GM18907 (cell line): ENCODE measurements around the gene FN3KRP.
"Not testable (repeated sequence)": the region's sequence is repeated elsewhere in the genome, so short reads cannot be mapped to it uniquely, and the experiment has no call there.

Source experiments
- ATAC-seq: cut with Tn5 transposase; IDR thresholded peaks from one replicate; pipeline ENCODE4 v1.9.1; 2021; ENCODE audit warnings: mild to moderate bottlenecking, moderate library complexity; ENCODE audit not compliant: unreplicated experiment

FN3KRP gene

GRCh38 chr17:82774456-82774855 is 58.0 kb downstream of the FN3KRP start:
- not testable (repeated sequence) for ATAC-seq

- no peak for ATAC-seq
Measured at GRCh38 chr17:82775001-82775823, 58.7 kb downstream of the FN3KRP start.

- no peak for ATAC-seq
Measured at GRCh38 chr17:82776454-82776853, 59.9 kb downstream of the FN3KRP start.
